MM.1S (cell line): ENCODE results near the gene CDH16.

ENCODE experiments used
- CTCF ChIP-seq: fragments of 300-600 bp; sonication (generic); IDR thresholded peaks from 2 replicates; pipeline ENCODE4 v1.5.1; 2016; ENCODE audit warnings: antibody characterized with exemption, low read length, mixed read lengths
- EZH2 ChIP-seq: fragments of 300-600 bp; sonication (generic); optimal IDR thresholded peaks from 2 replicates; pipeline ENCODE3; 2017; ENCODE audit warnings: low read depth, mild to moderate bottlenecking, antibody characterized with exemption, low read length, mixed read lengths
- EZH2phosphoT487 ChIP-seq: fragments of 300-600 bp; sonication (generic); IDR thresholded peaks from 2 replicates; pipeline ENCODE4 v1.6.1; 2018; ENCODE audit warnings: antibody characterized with exemption, low read length

GRCh38 chr16:66964049-66964448 is 45.4 kb upstream of the CDH16 start:
- TF ChIP-seq CTCF (no peak), EZH2 (no peak), EZH2phosphoT487 (no peak)
